HG03442 (cell line): ENCODE data around the gene XKR8.

Source experiments
- ATAC-seq: cut with Tn5 transposase; IDR thresholded peaks from one replicate; pipeline ENCODE4 v1.9.1; 2021; ENCODE audit warnings: mild to moderate bottlenecking, moderate library complexity; ENCODE audit not compliant: unreplicated experiment

The XKR8 gene

DNA sequence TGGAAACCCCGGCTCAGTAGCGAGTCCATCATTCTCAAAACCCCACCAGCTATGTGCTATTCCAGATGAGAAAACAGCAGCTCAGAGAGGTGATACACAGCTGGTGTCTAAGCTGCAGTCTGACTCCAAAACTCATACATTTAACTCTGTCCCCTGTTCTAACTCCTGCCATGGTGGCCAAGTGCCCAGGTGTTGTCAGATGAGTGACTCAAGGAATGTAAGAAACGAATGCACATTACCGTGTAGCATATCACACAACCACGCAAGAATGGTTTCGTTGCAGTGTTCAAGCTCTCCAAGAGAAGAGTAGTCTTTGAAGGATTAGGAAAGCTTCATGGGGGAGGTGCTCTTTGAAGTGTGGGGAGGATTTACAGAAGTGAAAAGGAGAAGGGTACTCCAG, 4.7 kb upstream of the XKR8 start:
- no peak for ATAC-seq

DNA sequence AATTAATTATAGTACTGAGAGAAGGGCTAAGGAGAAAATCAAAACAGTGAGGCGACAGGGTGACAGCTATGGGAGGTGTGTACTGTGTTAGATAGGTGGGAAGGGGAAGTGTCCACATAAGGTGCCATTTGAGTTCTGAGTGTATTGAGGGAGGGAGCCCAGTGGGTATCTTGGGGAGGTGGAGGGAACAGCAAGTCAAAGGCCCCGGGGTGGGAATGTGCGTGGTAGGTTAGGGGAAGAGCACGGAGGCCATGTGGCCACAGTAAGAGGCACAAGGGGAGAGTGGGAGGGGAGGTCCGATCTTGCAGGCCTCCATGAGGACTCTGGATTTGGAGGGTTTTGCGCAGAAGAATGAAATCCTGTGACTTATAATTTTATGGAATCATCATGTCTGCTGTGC, 3.0 kb upstream of the XKR8 start:
- ATAC-seq, result no peak

DNA sequence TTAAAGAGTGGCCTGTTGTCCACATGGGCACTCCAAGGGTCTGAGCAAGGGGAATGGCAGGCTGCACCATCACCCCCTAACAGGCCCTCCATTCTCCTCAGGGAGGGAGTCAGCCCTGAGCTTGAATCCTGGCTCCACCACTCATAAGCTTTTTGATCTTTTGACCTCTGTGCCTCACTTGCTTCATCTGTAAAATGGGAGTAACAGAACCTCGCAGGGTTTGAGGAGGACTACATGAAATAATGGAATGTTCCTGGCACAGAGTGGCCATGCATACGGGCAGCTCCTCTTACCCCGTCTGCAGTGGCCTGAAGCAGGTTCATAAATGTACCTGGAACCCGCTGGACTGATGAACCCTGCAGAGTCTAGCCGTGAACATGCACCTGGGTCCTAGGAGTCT, 2.1 kb upstream of the XKR8 start:
- ATAC-seq, result no peak

DNA sequence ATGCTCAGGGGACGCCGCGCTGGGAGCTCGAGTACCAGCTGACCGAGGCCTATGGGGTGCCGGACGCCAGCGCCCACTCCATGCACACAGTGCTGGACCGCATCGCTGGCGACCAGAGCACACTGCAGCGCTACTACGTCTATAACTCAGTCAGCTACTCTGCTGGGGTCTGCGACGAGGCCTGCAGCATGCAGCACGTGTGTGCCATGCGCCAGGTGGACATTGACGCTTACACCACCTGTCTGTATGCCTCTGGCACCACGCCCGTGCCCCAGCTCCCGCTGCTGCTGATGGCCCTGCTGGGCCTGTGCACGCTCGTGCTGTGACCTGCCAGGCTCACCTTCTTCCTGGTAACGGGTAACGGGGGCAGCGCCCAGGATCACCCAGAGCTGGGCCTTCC, 1.3 kb upstream of the XKR8 start:
- ATAC-seq, result no peak

DNA sequence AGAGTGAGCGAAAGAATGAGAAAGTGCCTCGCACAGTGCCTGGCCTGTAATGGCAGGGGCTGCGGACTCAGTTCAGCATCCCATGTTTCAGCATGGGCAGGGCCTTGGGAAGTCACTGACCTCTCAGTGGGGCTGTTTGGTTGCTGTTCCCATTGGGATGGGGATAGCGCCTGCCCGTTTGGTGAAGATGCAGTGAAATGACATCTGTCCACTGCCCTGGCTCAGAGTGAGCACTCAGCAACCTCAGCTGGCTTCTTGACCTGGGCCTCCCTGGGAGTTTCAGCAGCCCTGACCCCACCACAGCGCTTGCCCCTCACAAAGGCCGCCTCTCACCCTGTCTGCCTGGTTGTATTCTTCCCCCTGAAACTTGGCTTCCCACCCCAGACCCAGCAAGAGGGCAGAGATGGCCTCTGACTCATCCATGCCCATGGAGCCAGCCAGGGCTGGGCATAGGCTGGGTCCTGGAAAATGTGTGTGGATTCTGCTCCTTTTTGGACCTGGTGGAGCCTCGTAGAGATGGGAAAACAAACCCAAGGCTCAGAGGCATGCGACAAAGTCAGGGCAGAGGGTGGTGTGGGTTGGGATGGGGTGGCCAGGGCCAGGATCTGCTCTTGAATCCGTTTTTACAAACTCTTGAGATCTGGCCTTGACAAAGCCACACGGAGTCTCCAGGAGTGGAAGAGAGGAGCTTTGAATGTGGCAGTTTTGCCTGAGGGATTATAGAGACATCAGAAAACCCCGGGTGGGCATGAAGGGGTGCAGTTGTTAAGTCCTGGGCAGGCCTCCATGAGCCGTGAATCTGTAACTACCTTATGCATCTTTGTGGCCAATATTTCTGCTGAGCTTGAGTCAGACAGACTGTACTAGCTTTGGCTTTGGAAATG, 1.2 kb downstream of the XKR8 start:
- ATAC-seq, result no peak

DNA sequence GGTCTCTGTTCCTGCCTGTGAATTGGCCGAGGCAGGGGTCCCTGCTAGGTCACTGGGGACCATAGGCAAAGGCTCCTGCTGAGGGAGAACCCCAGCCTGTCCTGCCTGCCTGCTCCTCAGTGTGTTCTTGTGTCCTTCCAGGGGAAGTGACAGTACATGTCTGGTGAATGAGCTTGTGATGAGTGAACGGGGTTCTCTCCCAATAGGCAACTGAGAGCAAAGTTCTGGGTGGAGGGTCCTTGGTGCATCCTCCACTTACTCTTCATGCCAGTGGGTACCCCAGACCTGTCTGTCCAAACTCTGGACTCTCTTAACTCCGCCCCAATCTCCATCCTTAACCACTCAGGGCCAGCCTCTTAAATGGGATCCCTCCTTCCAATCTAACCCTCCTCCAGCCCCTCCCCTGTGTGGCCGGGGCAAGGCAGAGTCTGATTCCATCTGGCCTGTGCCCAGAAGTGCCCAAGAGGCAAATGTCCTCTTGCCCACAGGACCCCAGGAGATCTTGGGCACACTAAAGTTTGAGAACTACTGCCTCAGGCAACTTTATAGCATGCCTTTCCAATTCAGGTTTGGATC, 2.0 kb downstream of the XKR8 start:
- ATAC-seq, result no peak

DNA sequence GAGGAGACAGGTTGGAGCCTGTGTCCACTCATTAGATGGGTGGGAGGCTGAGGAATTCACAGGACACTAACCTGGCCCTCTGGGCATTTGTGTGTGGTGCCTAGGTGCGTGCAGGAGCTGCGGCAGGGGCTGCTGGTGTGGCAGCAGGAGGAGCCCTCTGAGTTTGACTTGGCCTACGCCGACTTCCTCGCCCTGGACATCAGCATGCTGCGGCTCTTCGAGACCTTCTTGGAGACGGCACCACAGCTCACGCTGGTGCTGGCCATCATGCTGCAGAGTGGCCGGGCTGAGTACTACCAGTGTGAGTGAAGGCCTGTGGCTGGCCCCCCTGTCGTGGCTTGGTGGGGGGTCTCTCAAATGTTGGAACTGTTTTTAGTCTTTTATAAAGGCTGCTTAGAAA, 3.6 kb downstream of the XKR8 start:
- ATAC-seq, result no peak

DNA sequence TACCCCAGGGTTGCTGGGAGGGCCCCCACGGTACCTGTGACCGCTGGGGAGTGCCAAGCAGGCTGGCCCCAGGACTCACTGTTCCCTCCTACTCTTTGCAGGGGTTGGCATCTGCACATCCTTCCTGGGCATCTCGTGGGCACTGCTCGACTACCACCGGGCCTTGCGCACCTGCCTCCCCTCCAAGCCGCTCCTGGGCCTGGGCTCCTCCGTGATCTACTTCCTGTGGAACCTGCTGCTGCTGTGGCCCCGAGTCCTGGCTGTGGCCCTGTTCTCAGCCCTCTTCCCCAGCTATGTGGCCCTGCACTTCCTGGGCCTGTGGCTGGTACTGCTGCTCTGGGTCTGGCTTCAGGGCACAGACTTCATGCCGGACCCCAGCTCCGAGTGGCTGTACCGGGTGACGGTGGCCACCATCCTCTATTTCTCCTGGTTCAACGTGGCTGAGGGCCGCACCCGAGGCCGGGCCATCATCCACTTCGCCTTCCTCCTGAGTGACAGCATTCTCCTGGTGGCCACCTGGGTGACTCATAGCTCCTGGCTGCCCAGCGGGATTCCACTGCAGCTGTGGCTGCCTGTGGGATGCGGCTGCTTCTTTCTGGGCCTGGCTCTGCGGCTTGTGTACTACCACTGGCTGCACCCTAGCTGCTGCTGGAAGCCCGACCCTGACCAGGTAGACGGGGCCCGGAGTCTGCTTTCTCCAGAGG, 6.8 kb downstream of the XKR8 start:
- ATAC-seq, result no peak

DNA sequence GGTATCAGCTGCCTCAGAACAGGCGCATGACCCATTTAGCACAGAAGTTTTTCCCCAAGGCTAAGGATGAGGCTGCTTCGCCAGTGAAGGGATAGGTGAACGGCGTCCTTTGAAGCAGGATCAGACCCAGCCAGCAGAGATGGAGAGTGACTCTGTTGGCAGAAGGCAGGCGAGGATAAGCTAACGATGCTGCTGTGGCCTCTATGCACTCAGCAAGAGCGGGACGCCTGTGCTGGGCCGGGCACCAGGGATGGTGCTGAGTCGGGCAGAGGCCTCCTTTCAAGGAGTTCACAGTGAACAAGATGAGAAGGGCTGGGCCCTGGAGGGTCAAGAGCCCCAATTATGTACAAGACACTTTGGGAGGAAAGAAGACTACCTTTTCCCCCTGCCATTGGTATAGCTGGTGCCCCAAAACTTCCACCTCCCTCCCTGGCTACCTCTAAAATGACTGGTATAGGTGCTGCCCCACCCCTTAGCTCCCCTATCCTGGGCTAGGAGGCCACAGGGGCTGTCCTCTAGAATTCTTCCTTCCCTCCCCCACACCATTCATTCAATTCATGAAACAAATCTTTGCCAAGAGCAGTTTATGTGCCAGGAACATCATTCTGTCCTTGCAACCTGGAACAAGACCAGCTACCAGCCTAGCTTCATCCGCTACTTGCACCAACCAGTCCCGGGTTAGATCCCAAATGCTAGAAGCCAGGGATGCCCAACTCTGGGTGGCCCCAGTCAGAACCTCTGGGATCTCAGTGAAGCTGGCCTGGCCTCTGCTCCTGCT, 7.5 kb downstream of the XKR8 start:
- no peak for ATAC-seq

DNA sequence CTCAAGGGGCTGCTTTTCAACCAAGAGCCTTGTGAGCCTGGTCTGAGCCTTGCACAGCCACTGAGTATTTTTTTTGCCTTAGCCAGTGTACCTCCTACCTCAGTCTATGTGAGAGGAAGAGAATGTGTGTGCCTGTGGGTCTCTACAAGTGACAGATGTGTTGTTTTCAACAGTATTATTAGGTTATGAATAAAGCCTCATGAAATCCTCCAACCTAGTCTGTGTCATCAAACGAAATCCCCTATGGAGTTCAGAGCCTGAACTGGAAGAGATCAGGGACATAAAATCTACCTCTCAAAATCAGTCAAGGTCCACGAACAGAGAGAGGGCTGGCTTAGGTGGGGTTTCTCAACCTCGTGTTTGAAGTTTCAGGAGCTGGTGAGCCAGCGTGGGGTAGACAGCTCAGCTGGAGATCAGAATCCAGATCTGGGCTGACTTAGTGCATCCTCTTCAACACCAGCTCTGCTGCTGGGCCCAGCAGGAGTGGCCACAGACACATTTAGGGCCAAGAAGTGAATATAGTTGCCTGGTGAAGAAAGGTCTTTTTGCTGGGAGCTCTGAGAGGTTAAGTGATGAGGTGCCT, 8.2 kb downstream of the XKR8 start:
- no peak for ATAC-seq

DNA sequence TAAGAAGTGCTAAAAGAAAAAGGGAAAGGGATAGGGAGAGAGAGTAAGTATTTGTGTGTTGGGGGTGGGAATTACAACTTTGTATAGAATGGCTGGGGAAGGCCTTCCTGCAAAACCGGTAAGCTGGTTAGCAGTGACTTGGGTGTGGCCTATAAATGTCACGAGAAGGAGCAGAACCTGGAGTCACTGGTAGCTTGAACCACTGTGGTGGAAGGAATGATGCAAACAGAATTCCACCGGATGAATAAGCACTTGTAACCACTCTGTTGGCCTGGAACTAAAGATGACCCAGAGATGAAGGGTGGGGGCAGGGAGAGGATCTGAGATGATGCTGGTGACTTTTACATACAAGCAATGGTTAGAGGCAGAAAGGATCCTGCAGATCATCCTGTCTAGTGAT, 8.9 kb downstream of the XKR8 start:
- no peak for ATAC-seq

DNA sequence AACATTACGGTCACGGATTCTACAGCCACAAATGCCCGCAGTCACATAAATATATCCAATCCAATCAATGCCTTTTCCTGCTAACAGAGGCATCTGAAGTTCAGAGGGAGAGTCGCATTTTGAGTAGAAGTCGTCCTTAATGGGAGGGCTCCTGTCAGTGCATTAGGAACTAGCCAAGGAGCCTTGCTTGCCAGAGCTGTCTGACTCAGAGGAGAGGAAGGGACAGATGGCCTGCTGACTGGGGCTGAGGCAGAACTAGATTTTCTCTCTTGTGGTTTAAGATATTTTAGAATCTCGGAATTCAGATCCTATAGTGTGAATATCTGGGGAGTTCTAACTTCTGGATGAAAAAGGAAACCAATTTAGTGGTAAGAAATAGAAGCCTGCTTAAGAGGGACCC, 10.6 kb downstream of the XKR8 start:
- ATAC-seq, result no peak

DNA sequence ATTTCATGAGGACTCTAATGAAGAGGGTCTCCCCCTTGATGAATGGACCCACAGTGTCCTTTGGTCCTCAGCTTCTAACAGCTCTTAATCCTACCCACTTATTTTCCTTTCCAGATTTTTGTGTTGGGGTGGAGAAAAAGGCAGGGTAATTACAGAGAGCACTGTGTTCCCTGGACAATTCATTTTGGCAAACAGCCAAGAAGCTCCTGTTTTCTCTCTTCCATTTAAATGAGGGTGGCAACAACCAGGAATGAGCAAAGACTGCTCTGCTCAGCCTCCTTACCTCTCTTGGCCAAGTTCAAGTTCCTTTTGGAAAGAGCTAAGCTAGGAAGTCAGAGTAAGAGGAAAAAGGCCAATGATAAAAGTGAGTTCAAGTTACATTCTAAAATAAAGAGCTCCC, 11.9 kb downstream of the XKR8 start:
- no peak for ATAC-seq

DNA sequence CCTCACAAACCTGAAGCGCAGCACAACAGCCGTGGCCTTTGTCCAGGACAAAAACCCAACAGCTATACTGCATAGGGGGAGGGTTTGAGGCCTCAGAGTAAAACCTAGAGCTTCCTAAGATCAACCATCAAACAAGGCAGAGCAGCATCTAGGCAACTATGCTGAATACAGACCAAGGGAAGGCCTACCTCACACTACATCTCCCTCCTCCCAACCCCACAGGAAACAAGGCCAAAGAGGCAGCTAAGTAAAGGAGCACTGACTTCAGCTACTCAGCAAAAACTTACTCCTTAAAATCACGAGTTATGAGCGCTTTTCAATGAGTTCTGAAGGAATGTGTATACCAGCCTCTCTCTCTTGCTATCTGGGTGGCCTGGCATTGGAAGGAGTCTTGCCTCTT, 12.4 kb downstream of the XKR8 start:
- no peak for ATAC-seq

DNA sequence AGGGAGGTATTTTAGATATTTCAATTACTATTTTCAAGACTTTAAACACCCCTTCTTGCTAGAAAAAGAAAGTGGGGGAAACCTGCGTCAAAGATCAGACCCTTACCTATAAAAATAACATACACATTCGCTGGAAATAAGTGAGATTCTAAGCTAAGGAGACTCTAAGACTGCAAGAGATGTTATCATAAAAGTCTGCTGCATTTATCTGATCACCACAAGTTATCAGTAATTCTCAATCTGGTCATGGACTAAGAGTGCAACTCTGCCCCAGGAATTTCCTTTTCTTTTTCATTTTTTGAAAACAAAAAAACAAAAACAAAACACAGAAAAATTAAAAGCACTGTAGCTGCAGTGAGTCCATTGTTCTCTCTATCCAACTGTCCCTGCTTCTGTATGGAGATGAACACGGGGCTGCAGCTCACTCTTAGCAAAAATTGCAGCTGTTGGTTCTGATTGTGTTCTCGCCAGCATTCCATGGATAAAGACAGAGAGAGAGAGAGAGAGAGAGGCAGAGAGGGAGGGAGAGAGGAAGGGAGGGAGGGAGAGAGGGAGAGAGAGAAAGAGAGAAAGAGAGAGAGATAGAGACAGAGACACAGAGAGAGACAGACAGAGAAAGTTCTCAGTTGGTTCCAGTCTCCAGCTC, 14.1 kb downstream of the XKR8 start:
- ATAC-seq, result no peak

DNA sequence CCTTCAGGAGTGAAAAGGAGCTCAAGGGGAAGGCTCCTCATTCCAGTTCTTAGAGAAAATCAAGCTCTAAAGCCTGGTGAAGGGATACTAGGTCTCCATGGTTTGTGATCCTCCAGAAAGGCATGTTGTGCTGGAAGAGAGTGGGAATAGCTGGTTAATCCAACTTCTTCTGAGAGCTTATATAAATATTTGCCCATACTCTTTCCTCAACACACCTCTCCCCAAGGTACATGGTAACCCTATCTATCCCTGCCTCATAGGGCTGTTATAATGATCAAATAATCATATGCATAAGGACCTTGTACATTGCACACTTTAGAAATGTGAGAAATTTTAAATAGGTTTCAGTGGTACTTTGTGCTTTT, 14.6 kb downstream of the XKR8 start:
- ATAC-seq, result no peak

DNA sequence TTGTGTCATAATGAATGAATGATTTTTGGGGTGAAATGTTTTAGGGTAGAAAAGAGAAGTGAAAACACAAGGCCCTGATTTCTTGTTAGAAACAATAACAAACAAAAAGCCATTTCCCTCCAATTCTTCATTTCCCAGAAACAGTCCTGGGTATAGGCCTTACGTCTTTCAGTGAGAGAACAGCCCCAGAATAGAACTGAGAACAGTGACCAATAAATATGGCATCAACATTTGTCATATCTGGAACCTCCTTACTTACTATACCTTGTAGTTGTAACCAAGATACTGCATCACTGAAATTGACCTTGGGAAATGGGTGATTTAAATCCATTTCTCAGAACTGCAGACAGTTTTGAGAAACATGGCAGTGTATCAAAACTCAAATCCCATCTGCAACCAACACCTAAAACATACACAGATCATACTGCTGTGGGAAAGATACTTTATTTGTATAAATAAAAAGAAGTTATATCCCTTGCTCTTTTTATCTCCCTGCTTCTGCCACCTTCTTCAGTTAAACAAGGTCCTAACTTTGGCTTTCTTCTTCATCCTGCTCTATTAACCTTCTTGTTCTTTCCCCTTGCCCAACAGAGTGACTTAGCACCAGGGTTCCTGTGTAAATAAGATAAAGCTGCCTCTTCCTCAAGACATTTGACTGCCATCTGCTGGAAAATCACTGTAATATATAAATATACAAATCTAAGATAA, 19.5 kb downstream of the XKR8 start:
- ATAC-seq, result no peak

DNA sequence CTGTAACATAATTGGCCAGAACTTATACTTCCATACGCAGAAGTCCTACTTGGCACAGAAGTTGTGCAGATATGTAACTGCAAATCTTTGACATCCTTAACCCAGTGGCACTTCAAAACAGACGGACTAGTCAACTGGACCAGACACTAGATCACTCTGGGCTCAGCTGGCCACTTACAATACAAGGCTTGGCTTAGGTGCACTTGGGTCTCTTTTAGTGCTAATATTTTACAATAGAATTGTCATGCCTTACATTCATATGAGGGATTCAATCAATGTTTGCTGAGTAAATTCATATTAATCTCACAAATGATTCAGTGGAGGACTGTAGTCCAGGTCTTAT, 20.1 kb downstream of the XKR8 start:
- ATAC-seq, result no peak

DNA sequence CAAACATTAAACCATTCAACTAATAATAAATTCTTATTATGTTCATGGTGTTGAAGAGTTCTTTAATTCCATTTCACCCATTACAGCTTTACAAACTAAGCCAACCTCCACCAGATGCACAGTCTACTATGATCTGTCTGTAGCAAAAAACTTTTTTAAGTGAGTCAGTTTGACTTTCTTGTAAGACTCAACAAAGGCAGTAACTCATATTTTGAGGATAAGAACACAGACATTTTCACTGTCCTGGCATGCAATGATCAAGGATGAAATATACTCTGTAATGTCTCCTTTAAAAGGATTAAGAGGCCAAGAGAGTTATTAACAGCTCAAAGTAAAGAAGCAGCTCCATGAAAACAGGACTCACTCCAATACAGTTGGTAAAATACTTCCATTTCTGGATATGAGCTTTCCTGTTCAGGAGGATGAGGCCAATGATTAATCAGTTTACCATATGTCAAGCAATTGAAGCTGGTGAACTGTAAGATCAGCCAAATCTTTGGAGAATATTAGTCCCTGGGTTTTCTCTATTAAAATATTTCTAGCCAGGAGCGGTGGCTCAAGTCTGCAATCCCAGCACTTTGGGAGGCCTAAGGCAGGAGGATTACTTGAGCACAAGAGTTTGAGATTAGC, 20.6 kb downstream of the XKR8 start:
- no peak for ATAC-seq

DNA sequence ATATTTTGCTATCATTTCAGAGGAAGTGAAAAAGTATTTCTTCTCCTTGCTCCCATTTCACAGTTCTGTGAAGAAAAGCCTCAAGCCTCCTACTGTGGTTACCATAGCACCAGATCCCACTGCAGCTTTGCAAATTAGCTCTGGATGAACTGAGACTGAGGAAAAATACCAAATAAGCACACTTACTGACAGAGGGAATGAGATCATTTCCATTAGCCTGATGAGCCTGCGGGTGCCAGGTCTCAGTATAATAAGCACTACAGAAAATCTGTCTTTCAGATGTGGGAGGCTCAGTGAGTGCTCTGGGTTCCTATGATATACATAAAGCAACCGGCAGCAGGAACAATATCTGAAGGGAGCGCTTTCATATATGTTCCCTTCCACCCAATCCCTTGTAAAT, 21.4 kb downstream of the XKR8 start:
- no peak for ATAC-seq
